Esophagus muscularis mucosa (tissue), 4 donors: ENCODE data around the gene SEC16A.

Source experiments
- EP300 ChIP-seq: sonication (generic); formaldehyde crosslinking; IDR thresholded peaks from one replicate; pipeline ENCODE4 v1.6.1; 2017; ENCODE audit warnings: antibody characterized with exemption
- POLR2A ChIP-seq: fragments of 450-650 bp; IDR thresholded peaks from one replicate; pipeline ENCODE4 v1.6.1; 2017; ENCODE audit warnings: antibody characterized with exemption, moderate library complexity, mild to moderate bottlenecking, low read depth
- POLR2AphosphoS5 ChIP-seq, 2 donors: sonication (generic); formaldehyde crosslinking; IDR thresholded peaks; one replicate each; pipeline ENCODE4 v1.6.1; 2017; ENCODE audit warnings: antibody characterized with exemption in 2 of 2
- TF ChIP-seq, protein P1 (sequence below), 3 experiments: fragments of 200-600 bp in 2 of 3; fragments of 450-650 bp in 1 of 3; sonication (generic) in 2 of 3; IDR thresholded peaks; one replicate each; pipeline ENCODE4 v1.5.1; 2017 to 2019; ENCODE audit warnings: antibody characterized with exemption in 3 of 3, mild to moderate bottlenecking in 2 of 3, moderate library complexity in 1 of 3

DNA sequence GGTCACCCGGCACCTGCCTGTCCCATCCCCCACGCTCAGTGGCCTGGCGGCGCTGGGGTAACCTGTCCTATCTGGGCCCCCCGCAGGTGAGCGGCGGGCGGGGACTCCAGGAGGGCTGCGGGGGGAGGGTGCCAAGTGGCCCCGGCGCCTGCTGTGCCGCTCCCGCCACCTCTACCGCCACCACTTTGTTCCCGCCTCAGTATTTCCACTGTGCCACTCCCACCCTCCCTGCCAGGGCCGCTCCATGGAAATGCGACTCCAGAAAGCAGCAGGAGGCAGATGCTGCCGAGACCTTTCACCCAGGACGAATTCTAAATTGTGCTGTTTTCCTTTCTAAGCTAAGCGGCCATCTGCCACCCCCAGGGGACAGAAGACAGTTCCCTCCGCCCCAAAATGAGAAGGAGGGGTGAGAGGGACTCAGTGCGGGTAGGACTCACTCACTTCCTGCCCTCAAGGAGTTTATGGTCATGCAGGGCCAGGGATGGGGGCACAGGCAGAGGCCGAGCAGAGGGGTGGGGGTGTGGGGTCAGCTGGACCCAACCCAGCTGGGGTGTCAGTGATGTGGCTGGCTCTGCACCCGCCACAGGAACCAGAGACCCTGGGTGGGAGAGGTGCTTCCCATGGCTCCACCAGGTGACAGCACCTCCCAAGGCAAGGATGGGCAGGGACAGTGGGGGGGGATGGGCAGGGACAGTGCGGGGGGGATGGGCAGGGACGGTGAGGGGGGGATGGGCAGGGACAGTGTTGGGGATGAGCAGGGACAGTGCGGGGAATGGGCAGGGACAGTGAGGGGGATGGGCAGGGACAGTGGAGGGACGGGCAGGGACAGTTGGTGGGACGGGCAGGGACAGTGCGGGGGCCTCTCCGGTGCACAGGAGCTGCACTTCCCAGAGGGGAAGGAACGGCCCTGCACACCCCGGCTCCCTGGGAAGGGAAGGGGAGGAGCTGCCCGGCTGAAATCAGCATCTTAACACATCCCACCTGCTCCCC lies 45.2 kb upstream of the SEC16A start:
- TF ChIP-seq POLR2A (no peak), EP300 (no peak), POLR2AphosphoS5 (IDR thresholded peaks at IDR 0.05) (no peak)
- TF ChIP-seq, protein P1, sequence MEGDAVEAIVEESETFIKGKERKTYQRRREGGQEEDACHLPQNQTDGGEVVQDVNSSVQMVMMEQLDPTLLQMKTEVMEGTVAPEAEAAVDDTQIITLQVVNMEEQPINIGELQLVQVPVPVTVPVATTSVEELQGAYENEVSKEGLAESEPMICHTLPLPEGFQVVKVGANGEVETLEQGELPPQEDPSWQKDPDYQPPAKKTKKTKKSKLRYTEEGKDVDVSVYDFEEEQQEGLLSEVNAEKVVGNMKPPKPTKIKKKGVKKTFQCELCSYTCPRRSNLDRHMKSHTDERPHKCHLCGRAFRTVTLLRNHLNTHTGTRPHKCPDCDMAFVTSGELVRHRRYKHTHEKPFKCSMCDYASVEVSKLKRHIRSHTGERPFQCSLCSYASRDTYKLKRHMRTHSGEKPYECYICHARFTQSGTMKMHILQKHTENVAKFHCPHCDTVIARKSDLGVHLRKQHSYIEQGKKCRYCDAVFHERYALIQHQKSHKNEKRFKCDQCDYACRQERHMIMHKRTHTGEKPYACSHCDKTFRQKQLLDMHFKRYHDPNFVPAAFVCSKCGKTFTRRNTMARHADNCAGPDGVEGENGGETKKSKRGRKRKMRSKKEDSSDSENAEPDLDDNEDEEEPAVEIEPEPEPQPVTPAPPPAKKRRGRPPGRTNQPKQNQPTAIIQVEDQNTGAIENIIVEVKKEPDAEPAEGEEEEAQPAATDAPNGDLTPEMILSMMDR (IDR thresholded peaks at IDR 0.05), result no peak
